SK-N-SH treated with all-trans-retinoic acid at 6 μM for 48 hours (cell line): Measurements from ENCODE around the gene CCDC187.

ENCODE experiments used
- ATAC-seq: fragments of 200-7000 bp; cut with Tn5 transposase; 3 replicates; pipeline ENCODE4 v1.9.1; 2020; ENCODE audit warnings: mild to moderate bottlenecking, moderate library complexity
- ARNTL ChIP-seq: fragments of 450-650 bp; formaldehyde crosslinking; IDR thresholded peaks from 2 replicates; pipeline ENCODE4 v1.5.0; 2020; ENCODE audit warnings: low read depth, mild to moderate bottlenecking, moderate library complexity, borderline replicate concordance
- BACH2 ChIP-seq: fragments of 250-450 bp; sonication (Bioruptor Pico); IDR thresholded peaks from 2 replicates; pipeline ENCODE4 v1.9.0; 2021; ENCODE audit warnings: mild to moderate bottlenecking, borderline replicate concordance
- CSDC2 ChIP-seq: fragments of 250-450 bp; sonication (Bioruptor Pico); IDR thresholded peaks from 2 replicates; pipeline ENCODE4 v1.5.0; 2020; ENCODE audit warnings: mild to moderate bottlenecking, moderate library complexity
- CSRNP3 ChIP-seq: fragments of 250-450 bp; sonication (Bioruptor Pico); IDR thresholded peaks from 2 replicates; pipeline ENCODE4 v1.5.1; 2021; ENCODE audit warnings: mild to moderate bottlenecking, moderate library complexity
- ESRRG ChIP-seq: fragments of 250-450 bp; sonication (Bioruptor Pico); IDR thresholded peaks from 2 replicates; pipeline ENCODE4 v1.6.1; 2021; ENCODE audit warnings: mild to moderate bottlenecking
- GLIS3 ChIP-seq: fragments of 250-450 bp; sonication (Bioruptor Pico); IDR thresholded peaks from 2 replicates; pipeline ENCODE4 v1.5.0; 2020; ENCODE audit warnings: mild to moderate bottlenecking, moderate library complexity
- OSR1 ChIP-seq: fragments of 250-450 bp; sonication (Bioruptor Pico); IDR thresholded peaks from 2 replicates; pipeline ENCODE4 v1.8.0; 2022; ENCODE audit warnings: moderate library complexity, mild to moderate bottlenecking, inconsistent platforms
- RARB ChIP-seq: fragments of 250-450 bp; sonication (Bioruptor Pico); IDR thresholded peaks from 2 replicates; pipeline ENCODE4 v1.8.0; 2021; ENCODE audit warnings: mild to moderate bottlenecking, moderate library complexity
- SNAI2 ChIP-seq: fragments of 250-450 bp; sonication (Bioruptor Pico); IDR thresholded peaks from 2 replicates; pipeline ENCODE4 v1.5.0; 2020; ENCODE audit warnings: mild to moderate bottlenecking, moderate library complexity
- TOX ChIP-seq: fragments of 250-450 bp; sonication (Bioruptor Pico); IDR thresholded peaks from 2 replicates; pipeline ENCODE4 v1.8.0; 2021; ENCODE audit warnings: mild to moderate bottlenecking, moderate library complexity, borderline replicate concordance
- ZC3H10 ChIP-seq: fragments of 250-450 bp; sonication (Bioruptor Pico); IDR thresholded peaks from 2 replicates; pipeline ENCODE4 v1.5.1; 2021; ENCODE audit warnings: mild to moderate bottlenecking, moderate library complexity
- ZFP3 ChIP-seq: fragments of 250-450 bp; sonication (Bioruptor Pico); IDR thresholded peaks from 2 replicates; pipeline ENCODE4 v1.5.0; 2020; ENCODE audit warnings: mild to moderate bottlenecking, moderate library complexity
- ZFP30 ChIP-seq: fragments of 450-650 bp; formaldehyde crosslinking; IDR thresholded peaks from 2 replicates; pipeline ENCODE4 v1.5.0; 2022; ENCODE audit warnings: mild to moderate bottlenecking, moderate library complexity
- ZNF70 ChIP-seq: fragments of 450-650 bp; formaldehyde crosslinking; IDR thresholded peaks from 2 replicates; pipeline ENCODE4 v1.5.0; 2020; ENCODE audit warnings: mild to moderate bottlenecking, moderate library complexity
- ZNF8 ChIP-seq: fragments of 450-650 bp; formaldehyde crosslinking; IDR thresholded peaks from 2 replicates; pipeline ENCODE4 v1.5.0; 2020; ENCODE audit warnings: mild to moderate bottlenecking, moderate library complexity
- TF ChIP-seq, protein P1 (sequence below): fragments of 250-450 bp; sonication (Bioruptor Pico); IDR thresholded peaks from 2 replicates; pipeline ENCODE4 v1.8.0; 2020; ENCODE audit warnings: mild to moderate bottlenecking, moderate library complexity, borderline replicate concordance
- TF ChIP-seq, protein P2 (sequence below): fragments of 250-450 bp; sonication (Bioruptor Pico); IDR thresholded peaks from 2 replicates; pipeline ENCODE4 v1.5.1; 2020; ENCODE audit warnings: low read depth, mild to moderate bottlenecking, moderate library complexity
- TF ChIP-seq, protein P3 (sequence below): fragments of 250-450 bp; sonication (Bioruptor Pico); IDR thresholded peaks from 2 replicates; pipeline ENCODE4 v1.8.0; 2021; ENCODE audit warnings: low read depth, mild to moderate bottlenecking, moderate library complexity, borderline replicate concordance

CCDC187 gene

GRCh38 chr9:136251264-136252115 is 52.4 kb downstream of the CCDC187 start:
- ATAC-seq: no peak
- TF ChIP-seq ESRRG (CRISPR knock-in tag) (no peak), OSR1 (CRISPR knock-in tag) (no peak), BACH2 (CRISPR knock-in tag) (no peak), SNAI2 (CRISPR knock-in tag) (no peak), TOX (CRISPR knock-in tag) (no peak), ZFP3 (CRISPR knock-in tag) (no peak)

DNA sequence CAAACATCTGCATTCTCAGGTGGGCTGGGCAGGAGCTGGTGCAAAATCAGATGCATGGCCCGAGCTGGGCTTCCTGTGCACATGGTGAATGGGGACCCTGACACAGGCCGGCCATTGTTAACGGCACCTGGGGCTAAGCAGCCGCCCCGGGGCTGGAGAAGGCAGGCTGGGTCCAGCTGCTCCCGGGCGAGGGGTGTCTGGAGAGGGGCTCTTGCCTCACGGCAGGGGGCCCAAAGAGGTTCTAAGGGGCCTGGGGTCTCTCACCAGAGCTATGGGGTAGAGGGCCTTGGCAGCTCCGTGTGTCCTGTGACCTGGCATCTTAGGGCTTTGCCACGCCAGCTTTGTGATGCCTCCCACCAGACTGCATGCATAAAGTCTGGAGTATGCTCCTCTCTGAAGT is 53.2 kb downstream of the CCDC187 start:
- no peak for TF ChIP-seq ZC3H10 (CRISPR knock-in tag)
- TF ChIP-seq GLIS3 (CRISPR knock-in tag): no peak
- no peak for TF ChIP-seq ARNTL (CRISPR knock-in tag)
- no peak for TF ChIP-seq CSDC2 (CRISPR knock-in tag)
- no peak for TF ChIP-seq ZFP30 (CRISPR knock-in tag)
- TF ChIP-seq ZFP3 (CRISPR knock-in tag): no peak
- no peak for TF ChIP-seq TOX (CRISPR knock-in tag)
- TF ChIP-seq, protein P1, sequence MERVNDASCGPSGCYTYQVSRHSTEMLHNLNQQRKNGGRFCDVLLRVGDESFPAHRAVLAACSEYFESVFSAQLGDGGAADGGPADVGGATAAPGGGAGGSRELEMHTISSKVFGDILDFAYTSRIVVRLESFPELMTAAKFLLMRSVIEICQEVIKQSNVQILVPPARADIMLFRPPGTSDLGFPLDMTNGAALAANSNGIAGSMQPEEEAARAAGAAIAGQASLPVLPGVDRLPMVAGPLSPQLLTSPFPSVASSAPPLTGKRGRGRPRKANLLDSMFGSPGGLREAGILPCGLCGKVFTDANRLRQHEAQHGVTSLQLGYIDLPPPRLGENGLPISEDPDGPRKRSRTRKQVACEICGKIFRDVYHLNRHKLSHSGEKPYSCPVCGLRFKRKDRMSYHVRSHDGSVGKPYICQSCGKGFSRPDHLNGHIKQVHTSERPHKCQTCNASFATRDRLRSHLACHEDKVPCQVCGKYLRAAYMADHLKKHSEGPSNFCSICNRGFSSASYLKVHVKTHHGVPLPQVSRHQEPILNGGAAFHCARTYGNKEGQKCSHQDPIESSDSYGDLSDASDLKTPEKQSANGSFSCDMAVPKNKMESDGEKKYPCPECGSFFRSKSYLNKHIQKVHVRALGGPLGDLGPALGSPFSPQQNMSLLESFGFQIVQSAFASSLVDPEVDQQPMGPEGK (CRISPR knock-in tag): no peak
- ATAC-seq: no peak

- ATAC-seq: no peak
- TF ChIP-seq CSDC2 (CRISPR knock-in tag): no peak
- no peak for TF ChIP-seq CSRNP3
- TF ChIP-seq, protein P2, sequence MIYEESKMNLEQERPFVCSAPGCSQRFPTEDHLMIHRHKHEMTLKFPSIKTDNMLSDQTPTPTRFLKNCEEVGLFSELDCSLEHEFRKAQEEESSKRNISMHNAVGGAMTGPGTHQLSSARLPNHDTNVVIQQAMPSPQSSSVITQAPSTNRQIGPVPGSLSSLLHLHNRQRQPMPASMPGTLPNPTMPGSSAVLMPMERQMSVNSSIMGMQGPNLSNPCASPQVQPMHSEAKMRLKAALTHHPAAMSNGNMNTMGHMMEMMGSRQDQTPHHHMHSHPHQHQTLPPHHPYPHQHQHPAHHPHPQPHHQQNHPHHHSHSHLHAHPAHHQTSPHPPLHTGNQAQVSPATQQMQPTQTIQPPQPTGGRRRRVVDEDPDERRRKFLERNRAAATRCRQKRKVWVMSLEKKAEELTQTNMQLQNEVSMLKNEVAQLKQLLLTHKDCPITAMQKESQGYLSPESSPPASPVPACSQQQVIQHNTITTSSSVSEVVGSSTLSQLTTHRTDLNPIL (CRISPR knock-in tag): no peak
- no peak for TF ChIP-seq RARB (CRISPR knock-in tag)
- TF ChIP-seq ZNF8 (CRISPR knock-in tag): no peak
- no peak for TF ChIP-seq ZFP3 (CRISPR knock-in tag)
- TF ChIP-seq, protein P1 (CRISPR knock-in tag): no peak
- TF ChIP-seq, all 23 proteins: peak for 0
Measured at GRCh38 chr9:136249877-136250559, 53.9 kb downstream of the CCDC187 start.

DNA sequence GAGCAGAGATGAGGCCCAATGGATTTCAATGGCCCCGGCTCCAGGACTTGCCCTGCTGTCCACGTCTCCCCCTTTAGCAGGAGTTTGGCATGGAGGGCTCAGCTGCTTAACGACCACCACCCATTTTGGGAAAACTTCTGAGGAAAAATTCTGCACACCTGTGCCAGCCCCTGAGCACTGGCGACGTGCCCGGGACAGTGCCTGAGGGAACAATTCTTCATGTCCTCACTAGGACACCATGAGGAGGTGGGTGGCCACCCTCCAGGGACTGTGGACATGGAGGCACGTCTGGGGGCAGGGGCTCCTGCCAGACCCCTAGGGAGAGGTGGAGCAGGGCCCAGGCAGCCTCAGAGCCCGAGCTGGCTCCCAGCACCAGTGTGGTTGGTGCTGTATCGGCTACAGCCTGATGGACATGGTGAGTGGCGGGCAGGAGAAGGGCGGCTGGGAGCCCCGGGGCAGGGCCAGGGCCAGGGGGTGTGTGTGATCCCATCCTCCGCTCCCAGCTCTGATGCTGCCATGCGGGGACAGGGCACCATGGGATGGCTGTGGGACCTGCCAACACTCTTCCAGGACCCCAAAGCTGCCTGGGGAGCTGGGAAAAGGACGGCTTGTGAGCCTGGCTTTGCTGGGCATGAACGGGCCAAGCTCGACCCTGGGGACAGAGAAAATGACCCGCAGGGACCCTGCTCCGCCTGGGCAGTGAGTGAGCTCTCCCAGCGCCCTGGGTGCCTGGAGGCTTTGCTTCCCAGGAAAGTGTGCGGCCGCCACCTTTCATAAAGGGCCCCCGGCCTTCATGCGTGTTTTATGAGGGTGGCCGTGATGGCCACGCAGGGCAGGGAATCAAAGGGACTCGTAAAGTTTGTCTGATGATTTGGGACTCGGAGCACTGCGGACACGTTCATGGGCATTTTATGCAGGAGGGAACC is 54.7 kb downstream of the CCDC187 start:
- no peak for ATAC-seq
- no peak for TF ChIP-seq ZFP30 (CRISPR knock-in tag)
- no peak for TF ChIP-seq ZC3H10 (CRISPR knock-in tag)
- TF ChIP-seq, protein P2 (CRISPR knock-in tag): no peak
- no peak for TF ChIP-seq TOX (CRISPR knock-in tag)
- TF ChIP-seq, protein P1 (CRISPR knock-in tag): no peak
- TF ChIP-seq ZNF70 (CRISPR knock-in tag): no peak
- no peak for TF ChIP-seq CSDC2 (CRISPR knock-in tag)
- TF ChIP-seq ZFP3 (CRISPR knock-in tag): no peak
- TF ChIP-seq SNAI2 (CRISPR knock-in tag): no peak
- TF ChIP-seq, protein P3, sequence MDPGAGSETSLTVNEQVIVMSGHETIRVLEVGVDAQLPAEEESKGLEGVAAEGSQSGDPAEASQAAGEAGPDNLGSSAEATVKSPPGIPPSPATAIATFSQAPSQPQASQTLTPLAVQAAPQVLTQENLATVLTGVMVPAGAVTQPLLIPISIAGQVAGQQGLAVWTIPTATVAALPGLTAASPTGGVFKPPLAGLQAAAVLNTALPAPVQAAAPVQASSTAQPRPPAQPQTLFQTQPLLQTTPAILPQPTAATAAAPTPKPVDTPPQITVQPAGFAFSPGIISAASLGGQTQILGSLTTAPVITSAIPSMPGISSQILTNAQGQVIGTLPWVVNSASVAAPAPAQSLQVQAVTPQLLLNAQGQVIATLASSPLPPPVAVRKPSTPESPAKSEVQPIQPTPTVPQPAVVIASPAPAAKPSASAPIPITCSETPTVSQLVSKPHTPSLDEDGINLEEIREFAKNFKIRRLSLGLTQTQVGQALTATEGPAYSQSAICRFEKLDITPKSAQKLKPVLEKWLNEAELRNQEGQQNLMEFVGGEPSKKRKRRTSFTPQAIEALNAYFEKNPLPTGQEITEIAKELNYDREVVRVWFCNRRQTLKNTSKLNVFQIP: no peak
- TF ChIP-seq OSR1 (CRISPR knock-in tag): no peak
